IMR-90 (cell line): ENCODE data around the gene MARCKSL1. TPM values are rescaled to one million over a fixed set of nuclear protein-coding genes. Genes with fewer than 3 reads are reported as not detected.

ENCODE experiments used
- ATAC-seq: fragments of 200-7000 bp; cut with Tn5 transposase; 2 replicates; pipeline ENCODE4 v1.9.1; 2020; ENCODE audit warnings: low read depth, mild to moderate bottlenecking, moderate library complexity
- BruUV-seq: library from RNA; stranded (reverse); fragments of 400-500 nt; replicated peaks from 2 replicates; lab custom pipeline; 2021; lab: Mats Ljungman, UMichigan
- CTCF ChIA-PET: fragments of 300-600 bp; formaldehyde crosslinking; extraction: SDS; loops from one replicate; lab custom pipeline; 2021; ENCODE audit warnings: antibody characterized with exemption; lab: Yijun Ruan, JAX
- POLR2A ChIA-PET: fragments of 300-600 bp; sonication (Branson Sonifier 250); formaldehyde crosslinking; loops from one replicate; lab custom pipeline; 2022; ENCODE audit warnings: antibody characterized with exemption; ENCODE audit not compliant: unreplicated experiment; lab: Charles Lee
- DNase-seq: peaks from one replicate; pipeline ENCODE4 v3.0.0; 2013
- H2AFZ ChIP-seq: replicated peaks from 2 replicates; pipeline ENCODE3; 2013; ENCODE audit warnings: low read length, mild to moderate bottlenecking; ENCODE audit not compliant: poor library complexity
- H2AK5ac ChIP-seq: 2 replicates; pipeline ENCODE4 v1.6.1; 2013; ENCODE audit warnings: low read depth, low read length, inconsistent platforms
- H2AK9ac ChIP-seq: replicated peaks from 2 replicates; pipeline ENCODE3; 2013; ENCODE audit warnings: mild to moderate bottlenecking, low read depth, low read length, moderate library complexity; ENCODE audit not compliant: poor library complexity
- H2BK120ac ChIP-seq: 2 replicates; pipeline ENCODE4 v1.6.1; 2013; ENCODE audit warnings: low read depth, low read length, inconsistent platforms
- H2BK15ac ChIP-seq: 3 replicates; pipeline ENCODE4 v1.6.1; 2013; ENCODE audit warnings: low read depth, low read length, inconsistent platforms
- H2BK20ac ChIP-seq: 2 replicates; pipeline ENCODE4 v1.6.1; 2013; ENCODE audit warnings: low read depth, mild to moderate bottlenecking, inconsistent platforms, low read length, moderate library complexity
- H2BK5ac ChIP-seq: 2 replicates; pipeline ENCODE4 v1.6.1; 2013; ENCODE audit warnings: mild to moderate bottlenecking, low read depth, low read length, inconsistent platforms; ENCODE audit not compliant: poor library complexity, severe bottlenecking
- H3K14ac ChIP-seq: replicated peaks from 2 replicates; pipeline ENCODE4 v1.6.1; 2013; ENCODE audit warnings: low read depth, low read length, inconsistent platforms
- H3K18ac ChIP-seq: 2 replicates; pipeline ENCODE4 v1.6.1; 2013; ENCODE audit warnings: low read depth, low read length, control low read depth
- H3K23ac ChIP-seq: 2 replicates; pipeline ENCODE4 v1.6.1; 2013; ENCODE audit warnings: low read depth, low read length, inconsistent platforms
- H3K27ac ChIP-seq: 2 replicates; pipeline ENCODE4 v1.5.1; 2013; ENCODE audit warnings: mild to moderate bottlenecking, control low read depth, low read length; ENCODE audit not compliant: insufficient read depth
- H3K27me3 ChIP-seq: 2 replicates; pipeline ENCODE4 v1.6.1; 2013; ENCODE audit warnings: low read length; ENCODE audit not compliant: control insufficient read depth, insufficient read depth
- H3K36me3 ChIP-seq: 2 replicates; pipeline ENCODE4 v1.6.1; 2013; ENCODE audit warnings: low read length, mixed read lengths; ENCODE audit not compliant: control insufficient read depth, insufficient read depth
- H3K4ac ChIP-seq: 2 replicates; pipeline ENCODE4 v1.6.1; 2013; ENCODE audit warnings: low read depth, low read length, inconsistent platforms
- H3K4me1 ChIP-seq: 2 replicates; pipeline ENCODE4 v1.6.1; 2013; ENCODE audit warnings: low read length, mixed read lengths; ENCODE audit not compliant: control insufficient read depth, insufficient read depth
- H3K4me2 ChIP-seq: 2 replicates; pipeline ENCODE4 v1.6.1; 2013; ENCODE audit warnings: low read depth, mild to moderate bottlenecking, control low read depth, low read length, moderate library complexity
- H3K4me3 ChIP-seq: 2 replicates; pipeline ENCODE4 v1.5.1; 2013; ENCODE audit warnings: low read depth, mild to moderate bottlenecking, control low read depth, low read length, moderate library complexity; ENCODE audit not compliant: insufficient read depth
- H3K56ac ChIP-seq: 2 replicates; pipeline ENCODE4 v1.6.1; 2013; ENCODE audit warnings: low read length, inconsistent platforms; ENCODE audit not compliant: insufficient read depth; ENCODE audit errors: extremely low read depth
- H3K79me1 ChIP-seq, 2 experiments: 2 replicates each; pipeline ENCODE4 v1.6.1; 2013; ENCODE audit warnings: low read length in 2 of 2, inconsistent platforms in 1 of 2, low read depth in 1 of 2
- H3K9ac ChIP-seq: 2 replicates; pipeline ENCODE4 v1.6.1; 2013; ENCODE audit warnings: low read depth, low read length, control low read depth
- H3K9me1 ChIP-seq: 2 replicates; pipeline ENCODE4 v1.6.1; 2013; ENCODE audit warnings: low read length, inconsistent platforms; ENCODE audit not compliant: insufficient read depth
- H3K9me3 ChIP-seq: 2 replicates; pipeline ENCODE4 v1.6.1; 2013; ENCODE audit warnings: low read length; ENCODE audit not compliant: control insufficient read depth, insufficient read depth
- H4K20me1 ChIP-seq: 2 replicates; pipeline ENCODE4 v1.6.1; 2013; ENCODE audit warnings: low read length, inconsistent platforms; ENCODE audit not compliant: insufficient read depth
- H4K5ac ChIP-seq: 2 replicates; pipeline ENCODE4 v1.6.1; 2013; ENCODE audit warnings: mild to moderate bottlenecking, low read depth, low read length, control low read depth
- H4K8ac ChIP-seq, 2 experiments: 2 replicates each; pipeline ENCODE4 v1.6.1; 2013; ENCODE audit warnings: low read depth in 2 of 2, low read length in 2 of 2, control low read depth in 1 of 2, inconsistent platforms in 1 of 2
- H4K91ac ChIP-seq: 2 replicates; pipeline ENCODE4 v1.6.1; 2013; ENCODE audit warnings: low read depth, low read length, inconsistent platforms; ENCODE audit not compliant: insufficient read depth
- BHLHE40 ChIP-seq: fragments of 150-350 bp; IDR thresholded peaks from 2 replicates; pipeline ENCODE4 v1.6.1; 2016; ENCODE audit warnings: mild to moderate bottlenecking, low read depth, low read length
- CEBPB ChIP-seq: IDR thresholded peaks from 2 replicates; pipeline ENCODE4 v1.6.1; 2012; ENCODE audit warnings: low read depth, low read length, improper control_type of control experiment
- CHD1 ChIP-seq: IDR thresholded peaks from 2 replicates; pipeline ENCODE4 v1.6.1; 2012; ENCODE audit warnings: low read depth, low read length, improper control_type of control experiment
- ELK1 ChIP-seq: fragments of 150-350 bp; IDR thresholded peaks from 2 replicates; pipeline ENCODE4 v1.6.1; 2016; ENCODE audit warnings: low read depth, mild to moderate bottlenecking, low read length, moderate library complexity, borderline replicate concordance
- FOS ChIP-seq: fragments of 150-350 bp; IDR thresholded peaks from 2 replicates; pipeline ENCODE4 v1.6.1; 2016; ENCODE audit warnings: low read depth, low read length
- MAFK ChIP-seq: IDR thresholded peaks from 2 replicates; pipeline ENCODE4 v1.6.1; 2012; ENCODE audit warnings: low read depth, low read length, improper control_type of control experiment
- MAZ ChIP-seq: IDR thresholded peaks from 2 replicates; pipeline ENCODE4 v1.6.1; 2012; ENCODE audit warnings: low read depth, mild to moderate bottlenecking, low read length, improper control_type of control experiment, moderate library complexity, borderline replicate concordance
- MXI1 ChIP-seq: IDR thresholded peaks from 2 replicates; pipeline ENCODE4 v1.6.1; 2012; ENCODE audit warnings: low read depth, mild to moderate bottlenecking, low read length, moderate library complexity, borderline replicate concordance
- NFE2L2 ChIP-seq: fragments of 150-350 bp; IDR thresholded peaks from 2 replicates; pipeline ENCODE4 v1.6.1; 2016; ENCODE audit warnings: low read depth, mild to moderate bottlenecking, low read length
- POLR2A ChIP-seq: IDR thresholded peaks from 2 replicates; pipeline ENCODE4 v1.6.1; 2012; ENCODE audit warnings: mild to moderate bottlenecking, low read depth, low read length
- RAD21 ChIP-seq: IDR thresholded peaks from 2 replicates; pipeline ENCODE4 v1.6.1; 2012; ENCODE audit warnings: low read length, improper control_type of control experiment
- RCOR1 ChIP-seq: IDR thresholded peaks from 2 replicates; pipeline ENCODE4 v1.6.1; 2012; ENCODE audit warnings: mild to moderate bottlenecking, low read length, improper control_type of control experiment; ENCODE audit not compliant: insufficient replicate concordance
- RFX5 ChIP-seq: IDR thresholded peaks from 2 replicates; pipeline ENCODE4 v1.8.0; 2012; ENCODE audit warnings: low read depth, mild to moderate bottlenecking, low read length, moderate library complexity
- SMC3 ChIP-seq: fragments of 150-350 bp; IDR thresholded peaks from 2 replicates; pipeline ENCODE4 v1.6.1; 2016; ENCODE audit warnings: low read depth, mild to moderate bottlenecking, antibody characterized with exemption, low read length, moderate library complexity
- WGBS, 2 experiments: methylation state at CpG; one replicate each; pipeline versions ENCODE4 v1.1.5 to v1.1.7; 2013; ENCODE audit warnings: missing lambda C conversion rate in 2 of 2; ENCODE audit not compliant: insufficient read length in 1 of 2; ENCODE audit errors: extremely low coverage in 2 of 2; 5-methylcytosine and 5-hydroxymethylcytosine counted together
- dilution Hi-C: fragments of 300-500 bp; cut with HindIII; formaldehyde crosslinking; loops from one replicate; pipeline ENCODE4 v1.14.3; 2018; ENCODE audit warnings: low sequenced_read_pairs; ENCODE audit not compliant: unreplicated experiment
- in situ Hi-C: fragments of 300-500 bp; cut with MboI; formaldehyde crosslinking; loops from 3 replicates; pipeline ENCODE4 v1.14.3; 2019; ENCODE audit warnings: low sequenced_read_pairs, inconsistent platforms, mixed read lengths
- intact Hi-C: fragments of 100-400 bp; cut with micrococcal nuclease; formaldehyde crosslinking; loops from 2 replicates; pipeline ENCODE4 v1.10.0; 2022
- polyA plus RNA-seq, 3 experiments: library from polyadenylated mRNA; depleted of rRNA; stranded (reverse); fragments of >200 nt; gene quantifications; 2 replicates each; pipeline ENCODE4 v1.2.3, GENCODE V29; 2012; ENCODE audit warnings: low replicate concordance in 1 of 3
- total RNA-seq: library from RNA; depleted of rRNA; stranded (reverse); fragments of >200 nt; gene quantifications from 2 replicates; pipeline ENCODE4 v1.2.3, GENCODE V29; 2012
- TF ChIP-seq, protein P1 (sequence below): fragments of 150-350 bp; IDR thresholded peaks from 2 replicates; pipeline ENCODE4 v1.6.1; 2017; ENCODE audit warnings: mild to moderate bottlenecking, antibody characterized with exemption, low read length, low read depth
- TF ChIP-seq, protein P2 (sequence below): conservative IDR thresholded peaks from 2 replicates; pipeline ENCODE4 v1.5.1; 2012; ENCODE audit warnings: mild to moderate bottlenecking, low read depth, low read length, improper control_type of control experiment

Gene MARCKSL1
- total and polyA plus RNA-seq, 2 of the 4 experiments (the other 2 are of a cell fraction), result 37.5 to 218 TPM

GRCh38 chr1:32356478-32356877, 20.4 kb upstream of the MARCKSL1 start:
- no peak overlapping the region for H3K4ac ChIP-seq
- TF ChIP-seq SMC3 (no peak), POLR2A (no peak), MAFK (no peak), NFE2L2 (no peak), CEBPB (no peak), RCOR1 (no peak), MAZ (no peak), CHD1 (no peak), RFX5 (no peak), FOS (no peak), MXI1 (no peak), RAD21 (no peak), BHLHE40 (no peak), ELK1 (no peak)
- TF ChIP-seq, protein P1, sequence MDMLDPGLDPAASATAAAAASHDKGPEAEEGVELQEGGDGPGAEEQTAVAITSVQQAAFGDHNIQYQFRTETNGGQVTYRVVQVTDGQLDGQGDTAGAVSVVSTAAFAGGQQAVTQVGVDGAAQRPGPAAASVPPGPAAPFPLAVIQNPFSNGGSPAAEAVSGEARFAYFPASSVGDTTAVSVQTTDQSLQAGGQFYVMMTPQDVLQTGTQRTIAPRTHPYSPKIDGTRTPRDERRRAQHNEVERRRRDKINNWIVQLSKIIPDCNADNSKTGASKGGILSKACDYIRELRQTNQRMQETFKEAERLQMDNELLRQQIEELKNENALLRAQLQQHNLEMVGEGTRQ, result no peak
- TF ChIP-seq, protein P2, sequence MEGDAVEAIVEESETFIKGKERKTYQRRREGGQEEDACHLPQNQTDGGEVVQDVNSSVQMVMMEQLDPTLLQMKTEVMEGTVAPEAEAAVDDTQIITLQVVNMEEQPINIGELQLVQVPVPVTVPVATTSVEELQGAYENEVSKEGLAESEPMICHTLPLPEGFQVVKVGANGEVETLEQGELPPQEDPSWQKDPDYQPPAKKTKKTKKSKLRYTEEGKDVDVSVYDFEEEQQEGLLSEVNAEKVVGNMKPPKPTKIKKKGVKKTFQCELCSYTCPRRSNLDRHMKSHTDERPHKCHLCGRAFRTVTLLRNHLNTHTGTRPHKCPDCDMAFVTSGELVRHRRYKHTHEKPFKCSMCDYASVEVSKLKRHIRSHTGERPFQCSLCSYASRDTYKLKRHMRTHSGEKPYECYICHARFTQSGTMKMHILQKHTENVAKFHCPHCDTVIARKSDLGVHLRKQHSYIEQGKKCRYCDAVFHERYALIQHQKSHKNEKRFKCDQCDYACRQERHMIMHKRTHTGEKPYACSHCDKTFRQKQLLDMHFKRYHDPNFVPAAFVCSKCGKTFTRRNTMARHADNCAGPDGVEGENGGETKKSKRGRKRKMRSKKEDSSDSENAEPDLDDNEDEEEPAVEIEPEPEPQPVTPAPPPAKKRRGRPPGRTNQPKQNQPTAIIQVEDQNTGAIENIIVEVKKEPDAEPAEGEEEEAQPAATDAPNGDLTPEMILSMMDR, result no peak
- no peak overlapping the region for H4K91ac ChIP-seq
- H4K20me1 ChIP-seq, result no peaks in the 10 kb centered on the region
- ChIA-PET POLR2A (no interaction called here), CTCF (no interaction called here)
- H3K4me1 ChIP-seq, result peaks cover 20% of the 10 kb centered on the region
- H3K4me3 ChIP-seq, result no peak overlapping the region
- no peak overlapping the region for H3K27ac ChIP-seq
- DNase-seq (no peak), ATAC-seq (no peak)
- no peak overlapping the region for H3K14ac ChIP-seq
- H2BK120ac ChIP-seq, result no peak overlapping the region
- no peak overlapping the region for H3K18ac ChIP-seq
- BruUV-seq, result no TSS peak
- no peak overlapping the region for H2AFZ ChIP-seq
- peaks cover 18% of the 10 kb centered on the region for H3K9me1 ChIP-seq
- no peak overlapping the region for H3K23ac ChIP-seq
- H3K9ac ChIP-seq, result no peak overlapping the region
- in situ Hi-C loops, result no loop called here
- H3K36me3 ChIP-seq, result peaks cover 6% of the 10 kb centered on the region; the same call in 1 of the 2 replicates
- no peaks in the 10 kb centered on the region for H3K9me3 ChIP-seq
- no peak overlapping the region for H2BK5ac ChIP-seq
- no peak overlapping the region for H2BK15ac ChIP-seq
- H3K79me1 ChIP-seq, result peaks cover 8 to 20% of the 10 kb centered on the region in 2 experiments; a peak in 3 of 4 replicates
- WGBS, 2 experiments, result no CpG with 5 or more reads among the region's 1 CpG
- no peak overlapping the region for H2AK5ac ChIP-seq
- no peak overlapping the region for H2AK9ac ChIP-seq
- no peak overlapping the region for H4K5ac ChIP-seq
- H3K27me3 ChIP-seq, result no peaks in the 10 kb centered on the region
- no peak overlapping the region for H3K4me2 ChIP-seq
- dilution Hi-C loops, result no loop called here
- H4K8ac ChIP-seq, result no peak overlapping the region
- intact Hi-C loops, result no loop called here
- H2BK20ac ChIP-seq, result no peak overlapping the region
- no peak overlapping the region for H3K56ac ChIP-seq
